Mesenchymal stem cell (in vitro differentiated cells and primary cell): ENCODE data around the gene MORC2.

Source experiments
- DNase-seq: peaks from one replicate; pipeline ENCODE4 v3.0.0-alpha.2; 2013
- H2AFZ ChIP-seq: one replicate; pipeline ENCODE4 v1.6.1; 2013; ENCODE audit warnings: low read depth, mild to moderate bottlenecking, control low read depth, inconsistent platforms, low read length, moderate library complexity
- H2AK5ac ChIP-seq: 2 replicates; pipeline ENCODE4 v1.6.1; 2013; ENCODE audit warnings: low read length, moderate library complexity, mild to moderate bottlenecking, inconsistent platforms; ENCODE audit not compliant: severe bottlenecking
- H2BK120ac ChIP-seq: one replicate; pipeline ENCODE4 v1.6.1; 2013; ENCODE audit warnings: low read depth, mild to moderate bottlenecking, inconsistent platforms, low read length, moderate library complexity
- H2BK12ac ChIP-seq, 2 experiments: one replicate each; pipeline ENCODE4 v1.6.1; 2013; ENCODE audit warnings: inconsistent platforms in 2 of 2, low read length in 2 of 2, mild to moderate bottlenecking in 2 of 2, moderate library complexity in 2 of 2, control low read depth in 1 of 2
- H2BK15ac ChIP-seq: one replicate; pipeline ENCODE4 v1.6.1; 2013; ENCODE audit warnings: mild to moderate bottlenecking, low read depth, inconsistent platforms; ENCODE audit not compliant: poor library complexity, severe bottlenecking
- H2BK5ac ChIP-seq: 2 replicates; pipeline ENCODE4 v1.6.1; 2013; ENCODE audit warnings: low read depth, mild to moderate bottlenecking, low read length, control low read depth, inconsistent platforms; ENCODE audit not compliant: poor library complexity, severe bottlenecking
- H3K14ac ChIP-seq, 2 experiments: one replicate each; pipeline ENCODE4 v1.6.1; 2013; ENCODE audit warnings: inconsistent platforms in 2 of 2, low read length in 2 of 2, control low read depth in 1 of 2, mild to moderate bottlenecking in 1 of 2, moderate library complexity in 1 of 2
- H3K18ac ChIP-seq, 2 experiments: one replicate each; pipeline ENCODE4 v1.6.1; 2013; ENCODE audit warnings: inconsistent platforms in 2 of 2, low read length in 2 of 2, control low read depth in 1 of 2, low read depth in 1 of 2, mild to moderate bottlenecking in 1 of 2
- H3K23ac ChIP-seq, 2 experiments: one replicate each; pipeline ENCODE4 v1.6.1; 2013; ENCODE audit warnings: inconsistent platforms in 2 of 2, low read length in 2 of 2, mild to moderate bottlenecking in 2 of 2, moderate library complexity in 2 of 2, control low read depth in 1 of 2
- H3K27ac ChIP-seq: 2 replicates; pipeline ENCODE4 v1.5.1; 2013; ENCODE audit warnings: mild to moderate bottlenecking, moderate library complexity, low read length, control low read depth, inconsistent platforms; ENCODE audit not compliant: poor library complexity, severe bottlenecking
- H3K27me3 ChIP-seq, 2 experiments: 2 replicates each; pipeline versions ENCODE4 v1.6.1 to v1.7.0; 2013; ENCODE audit warnings: low read length in 2 of 2, mild to moderate bottlenecking in 2 of 2, moderate library complexity in 2 of 2, control low read depth in 1 of 2, inconsistent platforms in 1 of 2; ENCODE audit not compliant: control insufficient read depth in 1 of 2, insufficient read depth in 1 of 2
- H3K36me3 ChIP-seq, 2 experiments: 2 replicates each; pipeline versions ENCODE4 v1.6.1 to v1.7.0; 2013; ENCODE audit warnings: low read length in 2 of 2, control low read depth in 1 of 2, inconsistent platforms in 1 of 2, low read depth in 1 of 2, mild to moderate bottlenecking in 1 of 2; ENCODE audit not compliant: insufficient read depth in 2 of 2, control insufficient read depth in 1 of 2
- H3K4ac ChIP-seq, 2 experiments: one replicate each; pipeline ENCODE4 v1.6.1; 2013; ENCODE audit warnings: inconsistent platforms in 2 of 2, low read length in 2 of 2, mild to moderate bottlenecking in 2 of 2, moderate library complexity in 2 of 2, control low read depth in 1 of 2, low read depth in 1 of 2
- H3K4me1 ChIP-seq: 2 replicates; pipeline ENCODE4 v1.6.1; 2013; ENCODE audit warnings: low read depth, low read length, control low read depth; ENCODE audit not compliant: control insufficient read depth, insufficient read depth
- H3K4me2 ChIP-seq: 2 replicates; pipeline ENCODE4 v1.6.1; 2013; ENCODE audit warnings: low read length, mild to moderate bottlenecking, inconsistent platforms; ENCODE audit not compliant: poor library complexity, severe bottlenecking
- H3K4me3 ChIP-seq, 2 experiments: 2 replicates each; pipeline versions ENCODE4 v1.5.1 to v1.7.0; 2013; ENCODE audit warnings: low read length in 2 of 2, mild to moderate bottlenecking in 2 of 2, control low read depth in 1 of 2, low read depth in 1 of 2; ENCODE audit not compliant: insufficient read depth in 1 of 2
- H3K79me1 ChIP-seq: replicated peaks from 2 replicates; pipeline ENCODE4 v1.6.1; 2013; ENCODE audit warnings: mild to moderate bottlenecking, control low read depth, low read length, inconsistent platforms; ENCODE audit not compliant: poor library complexity, severe bottlenecking
- H3K9ac ChIP-seq: 2 replicates; pipeline ENCODE4 v1.7.0; 2013; ENCODE audit warnings: mild to moderate bottlenecking, low read length, moderate library complexity
- H3K9me3 ChIP-seq: 2 replicates; pipeline ENCODE4 v1.7.0; 2013; ENCODE audit warnings: mild to moderate bottlenecking, low read length; ENCODE audit not compliant: control insufficient read depth
- H4K8ac ChIP-seq: one replicate; pipeline ENCODE4 v1.6.1; 2013; ENCODE audit warnings: inconsistent platforms, mild to moderate bottlenecking, low read length, moderate library complexity
- H4K91ac ChIP-seq: one replicate; pipeline ENCODE4 v1.6.1; 2013; ENCODE audit warnings: mild to moderate bottlenecking, low read length, inconsistent platforms
- WGBS: methylation state at CpG from one replicate; pipeline ENCODE4 v1.1.7; 2013; ENCODE audit warnings: mixed read lengths; 5-methylcytosine and 5-hydroxymethylcytosine counted together

The MORC2 gene

DNA sequence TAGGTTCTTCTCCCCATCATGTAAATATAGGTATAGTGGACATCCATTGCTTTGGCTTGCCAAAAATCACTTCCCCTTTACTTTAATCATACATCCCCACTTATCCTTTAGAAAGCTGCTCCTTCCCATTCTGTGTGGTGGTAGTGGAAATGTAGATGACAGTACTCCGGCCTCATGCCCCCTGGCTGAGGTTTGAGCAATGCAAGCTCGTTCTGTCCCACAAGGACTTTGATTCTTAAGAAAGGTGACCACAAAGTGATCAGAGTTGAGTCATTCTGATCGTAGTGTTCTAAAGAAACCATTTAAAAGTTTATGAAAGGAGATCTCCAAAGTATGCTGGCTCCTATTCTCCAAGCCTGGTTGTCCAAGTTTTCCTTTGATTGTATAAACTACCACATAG is 11.4 kb upstream of the MORC2 start:
- 93% methylated on average over 3 of the region's 3 CpGs for WGBS
- H3K36me3 ChIP-seq: peaks cover 6 to 28% of the 10 kb centered on the region in 2 experiments
- H3K4me3 ChIP-seq: no peak overlapping the region
- H3K9ac ChIP-seq: no peak overlapping the region
- H2AK5ac ChIP-seq: no peak overlapping the region
- H2BK5ac ChIP-seq: no peak overlapping the region
- no peak overlapping the region for H3K23ac ChIP-seq
- H3K4me1 ChIP-seq: no peaks in the 10 kb centered on the region
- H3K18ac ChIP-seq: no peak overlapping the region
- no peak overlapping the region for H2AFZ ChIP-seq
- H3K4me2 ChIP-seq: no peak overlapping the region
- H3K27me3 ChIP-seq: no peaks in the 10 kb centered on the region
- no peak overlapping the region for H4K91ac ChIP-seq
- no peak for DNase-seq
- H3K14ac ChIP-seq: no peak overlapping the region
- H3K79me1 ChIP-seq: peaks cover 36% of the 10 kb centered on the region
- H3K9me3 ChIP-seq: peaks cover 9% of the 10 kb centered on the region
- no peak overlapping the region for H2BK15ac ChIP-seq
- H4K8ac ChIP-seq: no peak overlapping the region
- H3K27ac ChIP-seq: no peak overlapping the region
- H3K4ac ChIP-seq: no peak overlapping the region
- H2BK120ac ChIP-seq: no peak overlapping the region
- no peak overlapping the region for H2BK12ac ChIP-seq

GRCh38 chr22:30978304-30978962 is 9.9 kb upstream of the MORC2 start:
- H3K9ac ChIP-seq: no peak overlapping the region
- no peak overlapping the region for H2BK12ac ChIP-seq
- no peak overlapping the region for H3K4me2 ChIP-seq
- H3K18ac ChIP-seq: no peak overlapping the region
- H3K14ac ChIP-seq: no peak overlapping the region
- H3K4me1 ChIP-seq: no peaks in the 10 kb centered on the region
- no peak overlapping the region for H2BK15ac ChIP-seq
- H2BK5ac ChIP-seq: no peak overlapping the region
- H3K4ac ChIP-seq: no peak overlapping the region
- no peak overlapping the region for H2BK120ac ChIP-seq
- H2AFZ ChIP-seq: no peak overlapping the region
- no peak overlapping the region for H2AK5ac ChIP-seq
- no peak overlapping the region for H3K27ac ChIP-seq
- H3K36me3 ChIP-seq: peaks cover 9 to 43% of the 10 kb centered on the region in 2 experiments
- no peak for DNase-seq
- peaks cover 11% of the 10 kb centered on the region for H3K9me3 ChIP-seq
- H4K8ac ChIP-seq: no peak overlapping the region
- H4K91ac ChIP-seq: no peak overlapping the region
- no peak overlapping the region for H3K4me3 ChIP-seq
- no peak overlapping the region for H3K23ac ChIP-seq
- no peaks in the 10 kb centered on the region for H3K27me3 ChIP-seq
- 100% methylated on average over 2 of the region's 3 CpGs for WGBS
- peaks cover 40% of the 10 kb centered on the region for H3K79me1 ChIP-seq

GRCh38 chr22:30970356-30970746 is 1.8 kb upstream of the MORC2 start:
- H3K23ac ChIP-seq: no peak overlapping the region
- H3K4me3 ChIP-seq: peak overlapping the region; percentile 38 to 85
- no peak overlapping the region for H4K91ac ChIP-seq
- WGBS: 50% methylated on average over 1 of the region's 3 CpGs
- peaks cover 11 to 59% of the 10 kb centered on the region in 2 experiments for H3K36me3 ChIP-seq
- H2AK5ac ChIP-seq: no peak overlapping the region
- H2BK120ac ChIP-seq: no peak overlapping the region
- no peak overlapping the region for H2BK12ac ChIP-seq
- DNase-seq: peak; percentile 3
- peak overlapping the region; percentile 93 for H3K4me2 ChIP-seq
- H2BK5ac ChIP-seq: no peak overlapping the region
- H3K14ac ChIP-seq: no peak overlapping the region
- no peak overlapping the region for H2AFZ ChIP-seq
- no peak overlapping the region for H2BK15ac ChIP-seq
- H3K27me3 ChIP-seq: no peaks in the 10 kb centered on the region
- peaks cover 10% of the 10 kb centered on the region for H3K79me1 ChIP-seq
- no peak overlapping the region for H4K8ac ChIP-seq
- peaks cover 5% of the 10 kb centered on the region for H3K4me1 ChIP-seq
- H3K4ac ChIP-seq: peak overlapping the region in 1 of 2 experiments; percentile 48
- peaks cover 22% of the 10 kb centered on the region for H3K9me3 ChIP-seq
- no peak overlapping the region for H3K18ac ChIP-seq
- H3K9ac ChIP-seq: peak overlapping the region; percentile 93
- H3K27ac ChIP-seq: no peak overlapping the region

DNA sequence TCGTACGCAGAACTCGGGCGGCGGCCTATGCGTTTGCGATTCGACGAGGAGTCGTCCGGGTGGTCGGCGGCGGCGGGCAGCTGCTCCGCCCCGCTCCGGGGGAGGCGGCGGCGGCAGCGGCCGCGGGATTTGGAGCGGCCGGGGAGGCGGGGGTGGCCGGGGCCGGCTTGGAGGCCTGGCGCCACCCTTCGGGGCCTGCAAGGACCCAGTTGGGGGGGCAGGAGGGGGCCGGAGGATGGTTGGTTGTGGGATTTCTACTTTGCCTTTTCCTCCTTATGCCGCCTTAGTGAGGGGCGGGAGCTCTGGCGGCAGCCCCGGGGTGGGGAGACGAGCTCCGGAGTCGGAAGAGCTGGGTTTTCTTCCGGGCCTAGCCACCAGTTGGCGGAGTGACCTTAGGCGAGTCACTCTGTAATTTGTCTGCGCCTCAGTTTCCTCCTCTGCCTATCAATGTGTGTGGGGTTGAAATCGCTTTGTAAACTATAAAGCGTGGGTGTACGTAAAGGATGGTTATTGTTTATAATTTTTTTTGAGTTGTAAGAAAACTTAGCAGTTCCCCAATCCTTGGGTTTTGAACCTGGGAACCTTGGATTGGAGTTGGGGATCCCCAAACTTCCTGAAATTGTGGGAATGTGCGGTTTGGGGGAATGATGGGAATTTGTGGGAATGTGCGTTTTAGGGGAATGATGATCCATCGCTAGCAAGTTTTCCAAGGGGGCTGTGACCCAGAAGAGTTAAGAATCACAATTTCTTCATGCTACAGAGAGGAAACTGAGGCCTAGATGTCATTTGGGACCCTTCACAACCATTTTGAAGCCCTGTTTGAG is 1.2 kb upstream of the MORC2 start:
- Histone ChIP-seq H2BK12ac (no peak overlapping the region), H2BK5ac (peak overlapping the region; percentile 88), H3K4me3 (peak overlapping the region; percentile 85), H3K27me3 (no peaks in the 10 kb centered on the region), H2AK5ac (peak overlapping the region; percentile 31), H4K91ac (peak overlapping the region; percentile 62), H3K9ac (peak overlapping the region; percentile 93), H3K79me1 (peaks cover 6% of the 10 kb centered on the region), H2BK120ac (peak overlapping the region; percentile 92), H4K8ac (peak overlapping the region; percentile 62), H3K4ac (peak overlapping the region; percentile 67 to 97), H3K18ac (peak overlapping the region; percentile 93 to 98), H3K9me3 (peaks cover 16% of the 10 kb centered on the region), H3K27ac (peak overlapping the region; percentile 66), H2BK15ac (peak overlapping the region; percentile 93), H3K23ac (no peak overlapping the region), H3K14ac (peak overlapping the region in 1 of 2 experiments; percentile 36), H3K4me1 (peaks cover 5% of the 10 kb centered on the region), H3K36me3 (peaks cover 8 to 53% of the 10 kb centered on the region in 2 experiments), H3K4me2 (peak overlapping the region; percentile 93), H2AFZ (peak overlapping the region; percentile 51)
- DNase-seq: peak; percentile 61
- 3% methylated on average over 41 of the region's 49 CpGs for WGBS
